HCT116 (cell line): ENCODE data around the gene ESR1. TPM values are rescaled to one million over a fixed set of nuclear protein-coding genes. Genes with fewer than 3 reads are reported as not detected.

Experiments
- ATAC-seq: fragments of 200-7000 bp; cut with Tn5 transposase; 2 replicates; pipeline ENCODE4 v1.9.1; 2020; ENCODE audit warnings: mild to moderate bottlenecking, moderate library complexity
- BruUV-seq: library from RNA; stranded (reverse); fragments of 400-500 nt; replicated peaks from 2 replicates; lab custom pipeline; 2021; lab: Mats Ljungman, UMichigan
- CTCF ChIA-PET: fragments of 300-600 bp; sonication (Branson Sonifier 250); formaldehyde crosslinking; loops from one replicate; lab custom pipeline; 2021; ENCODE audit warnings: antibody characterized with exemption; lab: Charles Lee
- POLR2A ChIA-PET: fragments of 300-600, 350-600 bp; sonication (Branson Sonifier 250); formaldehyde crosslinking; loops from one replicate; lab custom pipeline; 2021; ENCODE audit warnings: antibody characterized with exemption; lab: Charles Lee
- RAD21 ChIA-PET, 2 experiments: fragments of 300-600 bp; sonication (Branson Sonifier 250); formaldehyde crosslinking; loops; one replicate each; lab custom pipeline; 2023; ENCODE audit warnings: low total read pairs in 2 of 2; ENCODE audit not compliant: uncharacterized antibody in 2 of 2, unreplicated experiment in 2 of 2, low non-redundant PET in 1 of 2; lab: Charles Lee
- DNase-seq: peaks from one replicate; pipeline ENCODE4 v3.0.0-alpha.2; 2010; ENCODE audit warnings: low read depth, low spot score
- H2AFZ ChIP-seq: fragments of 200-600 bp; shearing (Covaris generic), sonication (generic); 2 replicates; pipeline ENCODE4 v1.6.1; 2017; ENCODE audit warnings: low read depth, mixed run types, mixed read lengths, antibody characterized with exemption, low read length; ENCODE audit not compliant: poor library complexity, severe bottlenecking
- H3K27ac ChIP-seq: 2 replicates; pipeline ENCODE4 v1.5.1; 2012; ENCODE audit warnings: low read depth, low read length
- H3K27me3 ChIP-seq: fragments of 200-600 bp; sonication (generic); 2 replicates; pipeline ENCODE4 v1.6.1; 2016; ENCODE audit warnings: mixed run types, low read length, mixed read lengths; ENCODE audit not compliant: insufficient read depth
- H3K36me3 ChIP-seq, 2 experiments: fragments of 200-500 bp in 1 of 2; fragments of 200-600 bp in 1 of 2; sonication (Bioruptor generic) in 1 of 2; sonication (generic) in 1 of 2; 2 replicates each; pipeline versions ENCODE4 v1.5.1 to v1.6.1; 2014 to 2016; ENCODE audit warnings: low read length in 2 of 2, inconsistent platforms in 1 of 2, mixed read lengths in 1 of 2, mixed run types in 1 of 2; ENCODE audit not compliant: insufficient read depth in 2 of 2, control insufficient read depth in 1 of 2
- H3K4me1 ChIP-seq, 2 experiments: fragments of 200-600 bp in 1 of 2; sonication (generic) in 1 of 2; 2 replicates each; pipeline versions ENCODE4 v1.5.1 to v1.6.1; 2012 to 2017; ENCODE audit warnings: low read length in 2 of 2, inconsistent platforms in 1 of 2, mild to moderate bottlenecking in 1 of 2, mixed read lengths in 1 of 2, mixed run types in 1 of 2, moderate library complexity in 1 of 2; ENCODE audit not compliant: insufficient read depth in 2 of 2, control insufficient read depth in 1 of 2
- H3K4me2 ChIP-seq: fragments of 200-600 bp; sonication (generic); 2 replicates; pipeline ENCODE4 v1.6.1; 2017; ENCODE audit warnings: mixed run types, low read length, mixed read lengths
- H3K4me3 ChIP-seq, 2 experiments: fragments of 200-600 bp in 1 of 2; sonication (generic) in 1 of 2; replicated peaks in 1 of 2; 2 replicates each; pipeline ENCODE4 v1.5.1; 2011 to 2016; ENCODE audit warnings: low read length in 2 of 2, control low read depth in 1 of 2, low read depth in 1 of 2, mild to moderate bottlenecking in 1 of 2, mixed read lengths in 1 of 2, mixed run types in 1 of 2
- H3K79me2 ChIP-seq: fragments of 200-600 bp; sonication (generic); 2 replicates; pipeline ENCODE4 v1.6.1; 2017; ENCODE audit warnings: mild to moderate bottlenecking, mixed run types, low read length, moderate library complexity, mixed read lengths; ENCODE audit not compliant: insufficient read depth
- H3K9ac ChIP-seq: fragments of 200-600 bp; sonication (generic); 2 replicates; pipeline ENCODE4 v1.6.1; 2016; ENCODE audit warnings: low read length, mixed read lengths
- H3K9me2 ChIP-seq: fragments of 200-600 bp; sonication (generic), shearing (Covaris generic); 2 replicates; pipeline ENCODE4 v1.6.1; 2017; ENCODE audit warnings: mixed run types, mild to moderate bottlenecking, moderate library complexity; ENCODE audit not compliant: insufficient read depth
- H3K9me3 ChIP-seq, 2 experiments: fragments of 200-500 bp in 1 of 2; fragments of 200-600 bp in 1 of 2; sonication (Bioruptor generic) in 1 of 2; sonication (generic) in 1 of 2; 2 replicates each; pipeline ENCODE4 v1.6.1; 2014 to 2017; ENCODE audit warnings: low read length in 2 of 2, mixed read lengths in 2 of 2, inconsistent platforms in 1 of 2, low read depth in 1 of 2, mild to moderate bottlenecking in 1 of 2, mixed run types in 1 of 2, moderate library complexity in 1 of 2; ENCODE audit not compliant: control insufficient read depth in 1 of 2, insufficient read depth in 1 of 2
- H4K20me1 ChIP-seq: fragments of 200-600 bp; sonication (generic), shearing (Covaris generic); 2 replicates; pipeline ENCODE4 v1.6.1; 2017; ENCODE audit warnings: mixed run types, mild to moderate bottlenecking, moderate library complexity; ENCODE audit not compliant: insufficient read depth
- CEBPB ChIP-seq: IDR thresholded peaks from 2 replicates; pipeline ENCODE4 v1.6.1; 2012; ENCODE audit warnings: low read depth
- ELF1 ChIP-seq: IDR thresholded peaks from 2 replicates; pipeline ENCODE4 v1.6.1; 2012; ENCODE audit warnings: low read depth, borderline replicate concordance
- EZH2 ChIP-seq: fragments of 200-600 bp; sonication (generic); IDR thresholded peaks from 2 replicates; pipeline ENCODE4 v1.6.1; 2017; ENCODE audit warnings: antibody characterized with exemption, mixed run types
- FOSL1 ChIP-seq: IDR thresholded peaks from 2 replicates; pipeline ENCODE4 v1.6.1; 2012; ENCODE audit warnings: low read depth
- JUND ChIP-seq: IDR thresholded peaks from 2 replicates; pipeline ENCODE4 v1.6.1; 2012
- RAD21 ChIP-seq: IDR thresholded peaks from 2 replicates; pipeline ENCODE4 v1.6.1; 2012; ENCODE audit warnings: low read depth, mild to moderate bottlenecking
- REST ChIP-seq: IDR thresholded peaks from 2 replicates; pipeline ENCODE4 v1.6.1; 2012; ENCODE audit warnings: low read depth
- SIN3A ChIP-seq: IDR thresholded peaks from 2 replicates; pipeline ENCODE4 v1.6.1; 2012; ENCODE audit warnings: low read depth
- SP1 ChIP-seq: IDR thresholded peaks from 2 replicates; pipeline ENCODE4 v1.6.1; 2012; ENCODE audit warnings: low read depth
- SRF ChIP-seq: IDR thresholded peaks from 2 replicates; pipeline ENCODE4 v1.6.1; 2012; ENCODE audit warnings: low read depth
- ZFX ChIP-seq: fragments of 450-650 bp; IDR thresholded peaks from 2 replicates; pipeline ENCODE4 v1.6.1; 2017
- intact Hi-C: fragments of 100-400 bp; cut with micrococcal nuclease; formaldehyde crosslinking; loops from 2 replicates; pipeline ENCODE4 v1.10.0; 2022
- total RNA-seq: library from RNA; stranded (reverse); gene quantifications from one replicate; pipeline ENCODE4 v1.2.1, GENCODE V29; 2021; ENCODE audit not compliant: unreplicated experiment

The ESR1 gene
- total RNA-seq, 1 experiment from 2014 or later: 0.17 TPM

- 0 out of 4 replicates have a peak, but pooled peaks cover 0 to 4% of the 10 kb centered on the region in 2 experiments for H3K4me1 ChIP-seq
- no peak overlapping the region for H2AFZ ChIP-seq
- POLR2A ChIA-PET: no interaction called here
- no peaks in the 10 kb centered on the region for H3K36me3 ChIP-seq
- H3K4me2 ChIP-seq: no peak overlapping the region
- H3K9ac ChIP-seq: no peak overlapping the region
- CTCF ChIA-PET: no interaction called here
- no peak overlapping the region for H3K27ac ChIP-seq
- TF ChIP-seq SP1 (no peak), EZH2 (no peak), ELF1 (no peak), ZFX (no peak), SIN3A (no peak), RAD21 (no peak), CEBPB (no peak), SRF (no peak)
- no peak overlapping the region for H3K4me3 ChIP-seq
- no peak for ATAC-seq
- H4K20me1 ChIP-seq: no peaks in the 10 kb centered on the region
- no peaks in the 10 kb centered on the region for H3K79me2 ChIP-seq
- no TSS peak for BruUV-seq
- intact Hi-C loops: no loop called here
- no peaks in the 10 kb centered on the region for H3K9me2 ChIP-seq
- H3K9me3 ChIP-seq: no peaks in the 10 kb centered on the region
- H3K27me3 ChIP-seq: no peaks in the 10 kb centered on the region
- no peak for DNase-seq
- RAD21 ChIA-PET: no interaction called here
These were observed 191.3 kb downstream of the ESR1 start for GRCh38 chr6:151998784-151999183.

- no peaks in the 10 kb centered on the region for H3K79me2 ChIP-seq
- H3K9ac ChIP-seq: no peak overlapping the region
- H2AFZ ChIP-seq: no peak overlapping the region
- H3K4me3 ChIP-seq: no peak overlapping the region
- no peaks in the 10 kb centered on the region for H3K9me3 ChIP-seq
- no peaks in the 10 kb centered on the region for H3K36me3 ChIP-seq
- CTCF ChIA-PET: no interaction called here
- BruUV-seq: no TSS peak
- DNase-seq (no peak), ATAC-seq (no peak)
- H3K27me3 ChIP-seq: no peaks in the 10 kb centered on the region
- H4K20me1 ChIP-seq: no peaks in the 10 kb centered on the region
- H3K27ac ChIP-seq: no peak overlapping the region
- 0 out of 4 replicates have a peak, but pooled peaks cover 0 to 4% of the 10 kb centered on the region in 2 experiments for H3K4me1 ChIP-seq
- RAD21 ChIA-PET: no interaction called here
- H3K9me2 ChIP-seq: no peaks in the 10 kb centered on the region
- no peak overlapping the region; the same call in 1 of the 2 replicates for H3K4me2 ChIP-seq
- intact Hi-C loops: no loop called here
- no peak for TF ChIP-seq REST
- TF ChIP-seq FOSL1: peak; percentile 60
- 0 out of 2 replicates have a peak, but pooled peaks have one; percentile 41 for TF ChIP-seq JUND
- POLR2A ChIA-PET: no interaction called here
These were observed 191.7 kb downstream of the ESR1 start for GRCh38 chr6:151999194-151999593.
